Calu3 (cell line): ENCODE results near the gene GOLGA6C. TPM values are rescaled to one million over a fixed set of nuclear protein-coding genes. Genes with fewer than 3 reads are reported as not detected.
"Not testable (repeated sequence)": the region's sequence is repeated elsewhere in the genome, so short reads cannot be mapped to it uniquely, and the experiment has no call there.

ENCODE experiments used
- BruUV-seq: library from RNA; stranded (reverse); fragments of 400-500 nt; replicated peaks from 2 replicates; lab custom pipeline; 2021; lab: Mats Ljungman, UMichigan
- CTCF ChIA-PET: fragments of 300-600 bp; sonication (Branson Sonifier 250); formaldehyde crosslinking; loops from one replicate; lab custom pipeline; 2022; ENCODE audit warnings: antibody characterized with exemption; lab: Charles Lee
- DNase-seq: peaks from one replicate; pipeline ENCODE4 v3.0.0; 2022
- H3K27ac Mint-ChIP-seq: one replicate; pipeline ENCODE4 v1.8.0; 2022; ENCODE audit warnings: mixed read lengths; ENCODE audit not compliant: unreplicated experiment
- H3K27me3 Mint-ChIP-seq: one replicate; pipeline ENCODE4 v1.8.0; 2022; ENCODE audit warnings: mixed read lengths; ENCODE audit not compliant: unreplicated experiment
- H3K36me3 Mint-ChIP-seq: one replicate; pipeline ENCODE4 v1.8.0; 2022; ENCODE audit warnings: mild to moderate bottlenecking, moderate library complexity, mixed read lengths; ENCODE audit not compliant: insufficient read depth, unreplicated experiment
- H3K4me1 Mint-ChIP-seq: one replicate; pipeline ENCODE4 v1.8.0; 2022; ENCODE audit warnings: mild to moderate bottlenecking, low read depth, mixed read lengths; ENCODE audit not compliant: unreplicated experiment
- H3K4me3 Mint-ChIP-seq: one replicate; pipeline ENCODE4 v1.8.0; 2022; ENCODE audit warnings: mild to moderate bottlenecking, low read depth, moderate library complexity, mixed read lengths; ENCODE audit not compliant: unreplicated experiment
- H3K9me3 Mint-ChIP-seq: one replicate; pipeline ENCODE4 v1.8.0; 2022; ENCODE audit warnings: low read depth, mixed read lengths; ENCODE audit not compliant: unreplicated experiment
- intact Hi-C: fragments of 100-400 bp; cut with micrococcal nuclease; formaldehyde crosslinking; loops from one replicate; pipeline ENCODE4 v1.10.0; 2022; ENCODE audit not compliant: unreplicated experiment
- total RNA-seq: library from RNA; stranded (reverse); gene quantifications from 2 replicates; pipeline ENCODE4 v1.2.3, GENCODE V29; 2022
- TF ChIP-seq, protein P1 (sequence below): fragments of 200-600 bp; IDR thresholded peaks from one replicate; pipeline ENCODE4 v1.8.0; 2022; ENCODE audit warnings: antibody characterized with exemption; ENCODE audit not compliant: unreplicated experiment

Gene GOLGA6C
- total RNA-seq, 1 experiment from 2014 or later: not detected

DNA sequence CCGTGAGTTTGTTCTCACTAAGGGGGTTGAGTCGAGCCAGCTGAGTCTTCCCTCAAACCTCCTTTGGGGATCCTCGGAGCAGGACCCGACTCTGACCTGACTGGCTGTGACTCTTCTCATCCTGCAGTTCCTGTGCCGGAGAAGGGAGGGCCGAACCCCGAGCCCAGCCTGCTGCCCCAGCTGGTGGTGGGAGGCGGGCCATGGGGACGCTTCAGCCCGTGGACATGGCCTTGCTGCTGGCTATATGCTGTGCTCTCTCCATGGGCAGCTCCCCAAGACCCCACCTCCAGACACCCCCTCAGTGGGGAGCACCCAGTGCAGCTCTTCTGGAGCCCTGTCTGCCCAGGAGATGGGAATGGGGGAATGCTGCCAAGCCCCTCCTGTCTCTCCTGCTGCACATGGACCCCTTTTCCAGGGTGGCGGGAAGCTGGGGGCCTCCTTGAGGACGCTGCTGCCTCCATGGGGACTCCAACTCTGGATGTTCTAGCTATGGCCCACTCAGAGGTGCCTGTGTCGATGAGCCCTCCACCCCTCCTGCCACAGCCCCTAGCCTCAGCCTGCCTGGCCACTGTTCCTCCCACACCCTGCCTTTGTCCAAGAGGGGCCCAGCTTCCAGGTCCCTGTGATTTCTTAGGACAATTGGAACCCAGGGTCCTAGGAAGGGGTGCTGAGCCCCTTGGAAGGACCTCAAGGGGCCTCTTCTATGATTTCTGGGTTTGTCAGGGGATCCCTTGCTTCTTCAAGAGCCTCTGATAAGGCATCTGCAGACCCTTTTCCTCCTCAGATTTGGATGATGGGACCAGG is 43.6 kb upstream of the GOLGA6C start:
- H3K27ac Mint-ChIP-seq: peak overlapping the region; percentile 74
- CTCF ChIA-PET: interaction anchor here (1.0 to 3.1 kb wide), 3 partner anchors 13 to 171 kb away, joined by 3 to 17 read pairs (median 3); partner anchors contain the start of gene C15orf39

DNA sequence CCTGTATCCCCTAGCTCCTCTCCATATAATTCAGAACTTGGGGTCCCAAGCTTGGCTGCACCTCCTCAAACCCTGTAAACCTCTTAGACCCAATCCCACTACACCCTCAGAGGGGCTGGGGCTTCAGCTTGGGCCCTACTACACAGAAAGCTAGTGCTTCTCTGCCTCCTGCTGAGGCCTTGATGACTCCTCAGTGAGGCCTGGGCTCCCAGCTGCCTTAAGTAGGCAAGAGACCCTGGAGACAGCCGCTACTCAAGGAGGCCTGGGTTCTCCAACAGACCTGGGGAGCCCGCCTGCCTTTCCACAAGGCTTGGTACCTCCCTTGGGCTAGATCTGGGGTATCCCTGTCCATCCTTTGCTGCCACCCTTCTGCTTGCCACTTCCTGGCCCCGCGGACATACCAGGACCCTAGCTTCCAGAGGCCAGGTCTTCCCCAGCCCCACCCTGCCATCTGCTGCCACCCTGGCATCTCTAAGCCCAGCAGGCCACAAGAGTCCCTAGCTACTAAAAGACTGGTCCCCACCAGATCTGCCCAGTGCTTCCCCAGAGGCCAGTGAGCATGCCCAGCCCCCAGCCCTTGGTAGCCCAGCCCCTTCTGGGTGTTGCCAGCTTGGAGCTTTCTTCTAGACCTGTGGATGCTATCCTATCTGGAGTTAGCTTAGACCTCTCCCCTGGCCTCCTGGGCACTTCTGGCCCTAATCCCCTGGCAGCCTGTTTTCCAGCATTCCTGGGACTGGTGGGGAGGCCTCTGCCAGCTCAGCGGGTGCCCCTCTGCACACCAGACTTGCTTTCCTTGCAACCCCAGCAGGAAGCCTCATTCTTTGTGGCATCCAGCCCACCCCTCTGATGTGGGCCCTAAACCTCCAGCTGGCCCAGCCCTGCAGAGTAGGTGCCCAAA is 42.8 kb upstream of the GOLGA6C start:
- CTCF ChIA-PET: interaction anchor here (1.1 to 3.1 kb wide), 2 partner anchors 14 to 172 kb away, joined by 3 to 17 read pairs; partner anchors contain the start of gene C15orf39
- H3K27ac Mint-ChIP-seq: peak overlapping the region; percentile 74
- peak; percentile 56 for DNase-seq
- H3K9me3 Mint-ChIP-seq: no peaks in the 10 kb centered on the region
- intact Hi-C loops: no loop called here
- H3K36me3 Mint-ChIP-seq: peaks cover 94% of the 10 kb centered on the region
- TF ChIP-seq, protein P1, sequence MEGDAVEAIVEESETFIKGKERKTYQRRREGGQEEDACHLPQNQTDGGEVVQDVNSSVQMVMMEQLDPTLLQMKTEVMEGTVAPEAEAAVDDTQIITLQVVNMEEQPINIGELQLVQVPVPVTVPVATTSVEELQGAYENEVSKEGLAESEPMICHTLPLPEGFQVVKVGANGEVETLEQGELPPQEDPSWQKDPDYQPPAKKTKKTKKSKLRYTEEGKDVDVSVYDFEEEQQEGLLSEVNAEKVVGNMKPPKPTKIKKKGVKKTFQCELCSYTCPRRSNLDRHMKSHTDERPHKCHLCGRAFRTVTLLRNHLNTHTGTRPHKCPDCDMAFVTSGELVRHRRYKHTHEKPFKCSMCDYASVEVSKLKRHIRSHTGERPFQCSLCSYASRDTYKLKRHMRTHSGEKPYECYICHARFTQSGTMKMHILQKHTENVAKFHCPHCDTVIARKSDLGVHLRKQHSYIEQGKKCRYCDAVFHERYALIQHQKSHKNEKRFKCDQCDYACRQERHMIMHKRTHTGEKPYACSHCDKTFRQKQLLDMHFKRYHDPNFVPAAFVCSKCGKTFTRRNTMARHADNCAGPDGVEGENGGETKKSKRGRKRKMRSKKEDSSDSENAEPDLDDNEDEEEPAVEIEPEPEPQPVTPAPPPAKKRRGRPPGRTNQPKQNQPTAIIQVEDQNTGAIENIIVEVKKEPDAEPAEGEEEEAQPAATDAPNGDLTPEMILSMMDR: no peak
- peaks cover 25% of the 10 kb centered on the region for H3K4me1 Mint-ChIP-seq
- H3K4me3 Mint-ChIP-seq: peak overlapping the region; percentile 17
- BruUV-seq: no TSS peak
- no peaks in the 10 kb centered on the region for H3K27me3 Mint-ChIP-seq

More for the DNA sequence above, 43.6 kb upstream of the GOLGA6C start:
- H3K36me3 Mint-ChIP-seq: peaks cover 97% of the 10 kb centered on the region
- no peak for DNase-seq
- H3K9me3 Mint-ChIP-seq: no peaks in the 10 kb centered on the region
- intact Hi-C loops: no loop called here
- TF ChIP-seq, protein P1: no peak
- no peaks in the 10 kb centered on the region for H3K27me3 Mint-ChIP-seq
- no TSS peak for BruUV-seq
- H3K4me3 Mint-ChIP-seq: peak overlapping the region; percentile 17
- H3K4me1 Mint-ChIP-seq: peaks cover 27% of the 10 kb centered on the region

DNA sequence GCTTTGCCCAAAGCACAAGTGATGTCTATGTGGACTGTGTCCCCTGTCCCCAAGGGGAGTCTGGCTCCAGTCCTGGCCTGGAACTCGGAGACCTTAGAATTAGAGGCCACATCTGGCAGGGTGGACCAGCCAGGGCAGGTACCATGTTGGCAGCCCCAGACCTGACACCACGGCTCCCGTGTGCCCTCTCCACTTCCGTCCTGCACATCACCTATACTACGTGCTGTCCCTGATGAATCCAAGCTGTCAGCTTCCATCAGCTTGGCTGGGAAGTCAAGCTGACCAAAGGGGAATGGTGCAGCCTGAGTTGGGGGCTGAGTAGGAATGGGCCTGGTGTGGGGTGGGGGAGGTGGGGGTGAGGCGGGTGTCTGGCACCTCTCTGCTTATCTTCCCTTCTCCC is 41.1 kb upstream of the GOLGA6C start:
- no TSS peak for BruUV-seq
- intact Hi-C loops: no loop called here
- Mint-ChIP-seq H3K4me3 (no peak overlapping the region), H3K27me3 (no peaks in the 10 kb centered on the region), H3K36me3 (peaks cover 86% of the 10 kb centered on the region), H3K4me1 (peaks cover 23% of the 10 kb centered on the region), H3K27ac (peak overlapping the region; percentile 52), H3K9me3 (no peaks in the 10 kb centered on the region)
- TF ChIP-seq, protein P1: no peak
- DNase-seq: no peak
- CTCF ChIA-PET: no interaction called here

DNA sequence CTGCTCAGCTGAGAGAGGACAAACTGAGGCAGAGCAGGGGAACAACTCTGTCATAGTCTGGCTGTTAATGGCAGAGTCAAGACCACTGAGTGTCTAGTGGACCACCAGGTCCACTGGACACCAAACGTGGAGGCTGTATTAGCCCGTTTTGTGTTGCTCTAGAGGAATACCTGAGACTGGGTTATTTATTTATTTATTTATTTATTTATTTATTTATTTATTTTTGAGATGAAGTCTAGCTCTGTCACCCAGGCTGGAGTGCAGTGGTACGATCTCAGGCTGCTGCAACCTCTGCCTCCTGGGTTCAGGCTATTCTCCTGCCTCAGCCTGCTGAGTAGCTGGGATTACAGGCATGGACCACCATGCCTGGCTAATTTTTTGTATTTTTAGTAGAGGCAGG is 40.6 kb upstream of the GOLGA6C start:
- Mint-ChIP-seq H3K36me3 (peaks cover 80% of the 10 kb centered on the region), H3K4me1 (peaks cover 23% of the 10 kb centered on the region), H3K27ac (peak overlapping the region; percentile 52)
- BruUV-seq, CTCF ChIA-PET, H3K27me3 Mint-ChIP-seq, H3K9me3 Mint-ChIP-seq, intact Hi-C loops, H3K4me3 Mint-ChIP-seq, DNase-seq: not testable (repeated sequence)

DNA sequence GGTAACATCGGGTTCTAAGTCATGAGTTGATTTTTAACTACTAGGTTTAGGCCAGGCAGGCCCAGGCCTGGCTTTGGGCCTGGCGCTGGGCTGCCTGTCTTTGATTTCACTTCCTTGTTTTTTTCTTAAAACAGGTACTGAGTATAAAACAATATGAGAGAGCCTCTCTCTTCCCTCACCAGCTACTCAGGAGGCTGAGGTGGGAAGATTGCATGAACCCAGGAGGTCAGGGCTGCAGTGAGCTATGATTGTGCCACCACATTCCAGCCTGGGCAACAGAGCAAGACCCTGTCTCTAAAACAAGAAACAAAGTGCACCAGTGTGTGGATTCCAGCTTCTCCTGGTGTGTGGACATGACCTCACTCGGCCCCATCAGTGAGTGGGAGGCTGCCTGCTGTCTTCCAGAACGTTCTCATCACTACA is 38.6 kb upstream of the GOLGA6C start:
- Mint-ChIP-seq H3K36me3 (peaks cover 68% of the 10 kb centered on the region), H3K4me1 (peaks cover 23% of the 10 kb centered on the region), H3K27me3 (peaks cover 13% of the 10 kb centered on the region), H3K27ac (peak overlapping the region; percentile 15)
- DNase-seq, H3K4me3 Mint-ChIP-seq, BruUV-seq, H3K9me3 Mint-ChIP-seq, intact Hi-C loops: not testable (repeated sequence)
- CTCF ChIA-PET: interaction anchor here (1.1 kb wide), 1 partner anchor 15 kb away, joined by 4 read pairs; no protein-coding TSS in a partner anchor
